Activated CD8-positive, alpha-beta T cell treated with anti-CD3 and anti-CD28 coated beads, Interleukin-2, amount 10 ng/mL, durations not matched to agents 7 days and 5 days (primary cell): ENCODE results near the gene MMP25. TPM values are rescaled to one million over a fixed set of nuclear protein-coding genes. Genes with fewer than 3 reads are reported as not detected.
A peak's percentile ranks its signal among the peaks of the same experiment; 100 is the strongest.

Source experiments
- ATAC-seq: fragments of 150-1000 bp; cut with Tn5 transposase; one replicate; pipeline ENCODE4 v1.10.0; 2021; ENCODE audit warnings: moderate library complexity
- CTCF ChIA-PET: fragments of 350-600 bp; sonication (Branson Sonifier 250); formaldehyde crosslinking; loops from one replicate; lab custom pipeline; 2021; ENCODE audit warnings: antibody characterized with exemption; lab: Charles Lee
- POLR2A ChIA-PET: fragments of 350-600 bp; sonication (Branson Sonifier 250); formaldehyde crosslinking; loops from one replicate; lab custom pipeline; 2021; ENCODE audit warnings: antibody characterized with exemption; lab: Charles Lee
- DNase-seq: peaks from one replicate; pipeline ENCODE4 v3.0.0-alpha.2; 2020
- H3K27ac Mint-ChIP-seq: one replicate; pipeline ENCODE4 v1.8.0; 2021; ENCODE audit warnings: mild to moderate bottlenecking, mixed read lengths
- H3K27me3 Mint-ChIP-seq: one replicate; pipeline ENCODE4 v1.8.0; 2021; ENCODE audit warnings: low read depth, mixed read lengths
- H3K36me3 Mint-ChIP-seq: one replicate; pipeline ENCODE4 v1.8.0; 2021; ENCODE audit warnings: low read depth, mixed read lengths
- H3K4me1 Mint-ChIP-seq: one replicate; pipeline ENCODE4 v1.8.0; 2021; ENCODE audit warnings: low read depth, mixed read lengths
- H3K4me3 Mint-ChIP-seq: one replicate; pipeline ENCODE4 v1.8.0; 2021; ENCODE audit warnings: mild to moderate bottlenecking, mixed read lengths
- H3K9me3 Mint-ChIP-seq: one replicate; pipeline ENCODE4 v1.8.0; 2022; ENCODE audit warnings: mixed read lengths; ENCODE audit not compliant: insufficient read depth
- total RNA-seq, 2 experiments: library from RNA; stranded (reverse); gene quantifications; one replicate each; pipeline ENCODE4 v1.2.3, GENCODE V29; 2021

The MMP25 gene
- 10 to 100 TPM; 58.0 to 66.1 TPM for total RNA-seq

- Mint-ChIP-seq H3K36me3 (peaks cover 40% of the 10 kb centered on the region), H3K4me1 (peaks cover 51% of the 10 kb centered on the region), H3K9me3 (no peaks in the 10 kb centered on the region), H3K27me3 (peaks cover 32% of the 10 kb centered on the region), H3K27ac (peak within 1 kb of the TSS; percentile 90), H3K4me3 (peak within 1 kb of the TSS; percentile 83)
- ATAC-seq (peak; percentile 43), DNase-seq (peak; percentile 44)
- ChIA-PET POLR2A (interaction anchor here (1.0 to 1.4 kb wide), 4 partner anchors 11 to 83 kb away, joined by 3 to 5 read pairs (median 4); no protein-coding TSS in a partner anchor), CTCF (interaction anchor here (0.8 to 16.3 kb wide), 6 partner anchors 12 to 86 kb away, joined by 3 to 270 read pairs (median 4); no protein-coding TSS in a partner anchor)
These were observed at the start of gene MMP25 for GRCh38 chr16:3045758-3046640. MMP25 (plus strand) TSS chr16:3046561; CDS start chr16:3046918, 357 bp downstream.

GRCh38 chr16:2999929-3000328, 46.4 kb upstream of the MMP25 start:
- ATAC-seq (no peak), DNase-seq (no peak)
- H3K9me3 Mint-ChIP-seq: no peaks in the 10 kb centered on the region
- no peak overlapping the region for H3K4me3 Mint-ChIP-seq
- peaks cover 2% of the 10 kb centered on the region for H3K27me3 Mint-ChIP-seq
- ChIA-PET CTCF (interaction anchor here (11.7 kb wide), 1 partner anchor 31 kb away, joined by 213 read pairs; no protein-coding TSS in a partner anchor), POLR2A (no interaction called here)
- H3K4me1 Mint-ChIP-seq: peaks cover 3% of the 10 kb centered on the region
- no peak overlapping the region for H3K27ac Mint-ChIP-seq
- H3K36me3 Mint-ChIP-seq: no peaks in the 10 kb centered on the region

- Mint-ChIP-seq H3K27ac (no peak overlapping the region), H3K36me3 (no peaks in the 10 kb centered on the region), H3K4me3 (no peak overlapping the region), H3K27me3 (peaks cover 2% of the 10 kb centered on the region), H3K4me1 (peaks cover 5% of the 10 kb centered on the region), H3K9me3 (no peaks in the 10 kb centered on the region)
- ChIA-PET CTCF (interaction anchor here (11.7 kb wide), 1 partner anchor 31 kb away, joined by 213 read pairs; no protein-coding TSS in a partner anchor), POLR2A (interaction anchor here (1.3 kb wide), 1 partner anchor 20 kb away, joined by 3 read pairs; no protein-coding TSS in a partner anchor)
- DNase-seq: no peak
- no peak for ATAC-seq
These were observed 45.8 kb upstream of the MMP25 start for GRCh38 chr16:3000540-3000939.

- Mint-ChIP-seq H3K9me3 (no peaks in the 10 kb centered on the region), H3K4me1 (peaks cover 5% of the 10 kb centered on the region), H3K4me3 (no peak overlapping the region), H3K36me3 (no peaks in the 10 kb centered on the region), H3K27ac (no peak overlapping the region), H3K27me3 (peaks cover 6% of the 10 kb centered on the region)
- ATAC-seq (no peak), DNase-seq (no peak)
- ChIA-PET CTCF (interaction anchor here (11.7 kb wide), 1 partner anchor 30 kb away, joined by 213 read pairs; no protein-coding TSS in a partner anchor), POLR2A (interaction anchor here (1.3 kb wide), 1 partner anchor 20 kb away, joined by 3 read pairs; no protein-coding TSS in a partner anchor)
These were observed 45.0 kb upstream of the MMP25 start for GRCh38 chr16:3001316-3001715.

- Mint-ChIP-seq H3K4me1 (peaks cover 24% of the 10 kb centered on the region), H3K9me3 (no peaks in the 10 kb centered on the region), H3K27me3 (peaks cover 13% of the 10 kb centered on the region), H3K4me3 (peak overlapping the region; percentile 61), H3K36me3 (no peaks in the 10 kb centered on the region), H3K27ac (peak overlapping the region; percentile 67)
- ATAC-seq: peak; percentile 100
- POLR2A ChIA-PET: interaction anchor here (0.9 to 1.4 kb wide), 3 partner anchors 23 to 34 kb away, joined by 3 to 4 read pairs (median 4); partner anchors contain the start of gene PKMYT1
- CTCF ChIA-PET: interaction anchor here (0.6 to 11.7 kb wide), 27 partner anchors 9 to 1306 kb away, joined by 3 to 213 read pairs (median 3); partner anchors contain the start of genes HCFC1R1, THOC6, TNFRSF12A and ZNF213
- peak; percentile 98 for DNase-seq
These were observed 42.6 kb upstream of the MMP25 start for GRCh38 chr16:3003582-3004270.

GRCh38 chr16:3004319-3004718, 42.0 kb upstream of the MMP25 start:
- H3K9me3 Mint-ChIP-seq: no peaks in the 10 kb centered on the region
- no peak overlapping the region for H3K27ac Mint-ChIP-seq
- H3K36me3 Mint-ChIP-seq: no peaks in the 10 kb centered on the region
- DNase-seq: no peak
- peak; percentile 18 for ATAC-seq
- H3K4me1 Mint-ChIP-seq: peaks cover 27% of the 10 kb centered on the region
- H3K4me3 Mint-ChIP-seq: peak overlapping the region; percentile 68
- ChIA-PET POLR2A (interaction anchor here (0.9 to 1.4 kb wide), 4 partner anchors 23 to 34 kb away, joined by 3 to 4 read pairs (median 4); partner anchors contain the start of gene PKMYT1), CTCF (interaction anchor here (0.6 to 11.7 kb wide), 27 partner anchors 10 to 1306 kb away, joined by 3 to 213 read pairs (median 3); partner anchors contain the start of genes HCFC1R1, THOC6, TNFRSF12A and ZNF213)
- peaks cover 13% of the 10 kb centered on the region for H3K27me3 Mint-ChIP-seq

GRCh38 chr16:3004781-3005284, 41.5 kb upstream of the MMP25 start:
- POLR2A ChIA-PET: interaction anchor here (1.1 kb wide), 1 partner anchor 29 kb away, joined by 3 read pairs; no protein-coding TSS in a partner anchor
- Mint-ChIP-seq H3K36me3 (no peaks in the 10 kb centered on the region), H3K4me1 (peaks cover 27% of the 10 kb centered on the region), H3K9me3 (no peaks in the 10 kb centered on the region), H3K27me3 (peaks cover 13% of the 10 kb centered on the region), H3K4me3 (peak overlapping the region; percentile 68), H3K27ac (no peak overlapping the region)
- ATAC-seq (no peak), DNase-seq (no peak)
- CTCF ChIA-PET: interaction anchor here (1.2 to 11.7 kb wide), 5 partner anchors 11 to 130 kb away, joined by 3 to 213 read pairs (median 11); partner anchors contain the start of genes HCFC1R1, THOC6 and ZNF213

- no peak for ATAC-seq
- Mint-ChIP-seq H3K9me3 (no peaks in the 10 kb centered on the region), H3K4me1 (peaks cover 27% of the 10 kb centered on the region), H3K27me3 (peaks cover 17% of the 10 kb centered on the region), H3K36me3 (no peaks in the 10 kb centered on the region), H3K4me3 (no peak overlapping the region), H3K27ac (no peak overlapping the region)
- no peak for DNase-seq
- POLR2A ChIA-PET: interaction anchor here (0.5 to 1.7 kb wide), 6 partner anchors 15 to 60 kb away, joined by 3 to 4 read pairs (median 3); partner anchors contain the start of gene PKMYT1
- CTCF ChIA-PET: interaction anchor here (0.7 to 11.7 kb wide), 7 partner anchors 13 to 123 kb away, joined by 3 to 213 read pairs (median 3); partner anchors contain the start of genes HCFC1R1, THOC6 and TNFRSF12A
These were observed 39.1 kb upstream of the MMP25 start for GRCh38 chr16:3007059-3007956.

GRCh38 chr16:3007957-3008689, 38.2 kb upstream of the MMP25 start:
- Mint-ChIP-seq H3K9me3 (no peaks in the 10 kb centered on the region), H3K4me3 (peak overlapping the region; percentile 33), H3K27me3 (peaks cover 24% of the 10 kb centered on the region), H3K4me1 (peaks cover 27% of the 10 kb centered on the region), H3K36me3 (no peaks in the 10 kb centered on the region), H3K27ac (no peak overlapping the region)
- ATAC-seq (no peak), DNase-seq (no peak)
- POLR2A ChIA-PET: interaction anchor here (0.5 to 1.7 kb wide), 4 partner anchors 14 to 59 kb away, joined by 3 to 4 read pairs (median 3); no protein-coding TSS in a partner anchor
- CTCF ChIA-PET: interaction anchor here (0.7 to 11.7 kb wide), 8 partner anchors 12 to 122 kb away, joined by 3 to 213 read pairs (median 3); partner anchors contain the start of genes HCFC1R1, THOC6 and TNFRSF12A
